Measurements from ENCODE around the gene PRKCE. TPM values are rescaled to one million over a fixed set of nuclear protein-coding genes. Genes with fewer than 3 reads are reported as not detected.
A peak's percentile ranks its signal among the peaks of the same experiment; 100 is the strongest.

The PRKCE gene
- total and polyA plus RNA-seq, 7 donors, result 3.0 to 21.9 (median 15.8) TPM

DNA sequence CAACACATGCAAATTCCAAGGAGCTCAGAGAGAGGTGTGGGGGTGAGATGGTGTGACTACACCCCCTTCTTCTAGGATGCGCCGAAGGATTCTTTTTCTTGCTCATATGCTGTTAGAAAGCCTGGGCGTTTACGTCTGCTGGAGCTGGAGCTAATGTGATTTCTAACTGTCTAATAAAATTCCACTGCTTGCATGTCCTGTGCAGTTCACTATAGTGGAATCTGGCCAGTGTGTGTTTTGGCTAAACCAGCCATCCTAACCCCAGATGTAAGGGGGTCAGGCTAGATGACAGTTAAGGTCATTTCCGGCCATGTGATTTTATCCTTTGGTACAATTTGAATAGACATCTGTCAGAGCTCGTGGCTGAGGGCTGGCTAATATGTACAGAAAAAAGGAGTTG is 194.1 kb downstream of the PRKCE start:
- no peaks in the 10 kb centered on the region for H3K27me3 ChIP-seq
- no peak for TF ChIP-seq POLR2AphosphoS5 (IDR thresholded peaks at IDR 0.05)
- no peak for TF ChIP-seq POLR2A (IDR thresholded peaks at IDR 0.05)
- no peak for TF ChIP-seq EP300 (IDR thresholded peaks at IDR 0.05)
- no peak for TF ChIP-seq CTCF (IDR thresholded peaks at IDR 0.05)
- intact Hi-C loops (cut with DNase I), result no loop called here
- peaks cover 0 to 49% (median 31%) of the 10 kb centered on the region in 4 donors for H3K4me1 ChIP-seq
- 84 to 89% methylated on average over 6 of the region's 6 CpGs for WGBS, 2 donors
- H3K4me3 ChIP-seq, result no peak overlapping the region
- H3K9me3 ChIP-seq, result no peaks in the 10 kb centered on the region
- H3K27ac ChIP-seq, result no peak overlapping the region
- no peak for DNase-seq
- peaks cover 0 to 8% (median 0%) of the 10 kb centered on the region in 4 donors for H3K36me3 ChIP-seq

DNA sequence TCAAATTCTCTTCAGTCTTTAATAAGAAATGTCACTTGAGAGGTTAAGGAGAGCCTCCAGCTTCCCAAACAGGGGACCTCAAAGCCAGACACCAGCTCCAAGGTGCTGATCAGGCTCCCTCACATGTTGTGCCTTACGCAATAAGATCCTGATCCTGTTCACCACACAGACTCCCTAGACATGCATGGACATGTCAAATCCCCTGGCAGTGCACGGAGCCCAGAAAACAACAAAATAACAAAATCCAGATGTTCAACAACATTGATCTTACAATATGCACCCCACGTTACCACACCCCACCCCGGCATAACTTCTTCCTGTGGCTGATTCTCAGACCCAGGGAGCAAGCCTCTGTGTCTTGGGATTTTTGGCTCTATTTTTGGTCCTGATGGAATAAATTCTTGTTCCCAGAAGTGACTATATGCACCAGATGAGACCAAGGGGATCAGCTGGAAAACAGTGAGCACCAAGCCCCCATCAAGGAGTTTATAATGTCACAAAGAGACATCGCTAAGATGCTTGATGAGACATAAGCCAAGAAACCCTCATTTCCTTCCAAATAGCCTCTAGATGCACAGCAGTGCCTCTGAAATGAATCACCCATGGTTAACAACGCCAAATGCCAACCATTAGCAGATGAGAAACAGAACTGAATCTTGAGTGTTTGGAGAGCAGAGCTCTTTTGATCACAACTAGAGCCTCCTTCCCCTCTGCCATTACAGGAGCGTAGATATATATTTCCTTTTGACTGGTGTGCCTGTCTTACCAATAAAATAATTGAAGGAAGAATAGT is 198.2 kb downstream of the PRKCE start:
- Histone ChIP-seq H3K27ac (peak overlapping the region in 3 of 4 donors; percentile 50 to 71 (median 61)), H3K4me1 (peaks cover 0 to 68% (median 50%) of the 10 kb centered on the region in 4 donors), H3K27me3 (no peaks in the 10 kb centered on the region), H3K4me3 (no peak overlapping the region), H3K9me3 (no peaks in the 10 kb centered on the region), H3K36me3 (peaks cover 0 to 8% (median 0%) of the 10 kb centered on the region in 4 donors)
- DNase-seq, result no peak
- intact Hi-C loops (cut with DNase I), result no loop called here
- 84 to 92% methylated on average over 7 of the region's 7 CpGs for WGBS, 2 donors
- TF ChIP-seq POLR2AphosphoS5 (IDR thresholded peaks at IDR 0.05) (peak; percentile 43 to 83 (median 74)), EP300 (IDR thresholded peaks at IDR 0.05) (no peak), POLR2A (IDR thresholded peaks at IDR 0.05) (no peak), CTCF (IDR thresholded peaks at IDR 0.05) (no peak)

DNA sequence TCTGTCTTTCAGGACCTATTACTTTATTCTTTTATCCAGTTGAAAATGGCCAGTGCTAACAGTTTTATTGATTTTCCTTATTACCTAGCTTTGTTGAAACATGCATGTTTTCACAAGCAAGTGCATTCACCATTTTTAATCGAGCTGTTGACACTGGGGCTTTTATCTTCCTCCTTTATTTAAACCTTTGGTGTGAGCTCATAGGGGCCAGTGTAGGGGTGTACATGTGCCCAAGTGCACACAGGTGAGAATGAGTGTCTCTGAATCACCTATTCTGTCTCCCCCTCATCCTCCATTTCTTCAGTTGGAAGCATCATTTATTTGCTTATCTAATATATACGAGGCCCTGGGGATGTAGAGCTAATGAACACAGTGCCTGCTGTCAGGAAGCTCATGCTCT is 199.1 kb downstream of the PRKCE start:
- H3K27ac ChIP-seq, result peak overlapping the region in 3 of 4 donors; percentile 50 to 71 (median 61)
- no peak for DNase-seq
- intact Hi-C loops (cut with DNase I), result no loop called here
- WGBS, 2 donors, result 65 to 79% methylated on average over 2 of the region's 2 CpGs
- TF ChIP-seq CTCF (IDR thresholded peaks at IDR 0.05), result no peak
- TF ChIP-seq POLR2A (IDR thresholded peaks at IDR 0.05), result no peak
- no peak for TF ChIP-seq EP300 (IDR thresholded peaks at IDR 0.05)
- no peak for TF ChIP-seq POLR2AphosphoS5 (IDR thresholded peaks at IDR 0.05)
- H3K9me3 ChIP-seq, result no peaks in the 10 kb centered on the region
- no peak overlapping the region for H3K4me3 ChIP-seq
- peaks cover 0 to 68% (median 54%) of the 10 kb centered on the region in 4 donors for H3K4me1 ChIP-seq
- peaks cover 0 to 6% (median 0%) of the 10 kb centered on the region in 4 donors for H3K36me3 ChIP-seq
- H3K27me3 ChIP-seq, result no peaks in the 10 kb centered on the region

DNA sequence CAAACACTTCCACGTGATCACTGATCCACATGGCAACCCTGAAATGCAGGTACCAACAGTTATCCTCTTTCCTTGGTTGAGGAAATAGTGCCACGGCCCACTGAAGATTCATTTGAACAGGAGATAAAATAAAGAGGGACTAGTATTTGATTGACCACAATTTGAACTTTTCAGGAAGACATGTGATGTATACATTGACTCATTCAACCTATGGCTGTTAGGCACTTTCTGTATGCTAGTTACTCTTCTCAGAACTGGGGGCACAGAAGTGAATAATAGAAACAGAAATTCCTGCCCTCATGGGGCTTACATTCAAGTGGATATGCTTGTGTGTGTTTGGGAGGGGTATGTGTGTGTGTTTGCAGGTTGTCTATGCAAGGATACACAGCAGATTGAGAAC is 199.6 kb downstream of the PRKCE start:
- TF ChIP-seq EP300 (IDR thresholded peaks at IDR 0.05) (no peak), POLR2A (IDR thresholded peaks at IDR 0.05) (no peak), POLR2AphosphoS5 (IDR thresholded peaks at IDR 0.05) (no peak), CTCF (IDR thresholded peaks at IDR 0.05) (no peak)

More for the DNA sequence above, 199.6 kb downstream of the PRKCE start:
- intact Hi-C loops (cut with DNase I), result no loop called here
- Histone ChIP-seq H3K9me3 (no peaks in the 10 kb centered on the region), H3K4me1 (peaks cover 0 to 70% (median 57%) of the 10 kb centered on the region in 4 donors), H3K4me3 (no peak overlapping the region), H3K36me3 (peaks cover 0 to under 1% (median 0%) of the 10 kb centered on the region in 4 donors), H3K27ac (peak overlapping the region in 1 of 4 donors; percentile 71), H3K27me3 (no peaks in the 10 kb centered on the region)
- WGBS, 2 donors, result 89 to 91% methylated on average over 2 of the region's 2 CpGs
- DNase-seq, result no peak

All from sigmoid colon (tissue), 7 donors.